22Rv1 (cell line): ENCODE results near the gene MRM1.

Source experiments
- ZFX ChIP-seq: fragments of 450-650 bp; IDR thresholded peaks from 2 replicates; pipeline ENCODE4 v1.6.1; 2017; ENCODE audit warnings: antibody characterized with exemption, borderline replicate concordance
- TF ChIP-seq, protein P1 (sequence below): fragments of 450-650 bp; IDR thresholded peaks from 2 replicates; pipeline ENCODE4 v1.5.1; 2017; ENCODE audit warnings: mild to moderate bottlenecking

DNA sequence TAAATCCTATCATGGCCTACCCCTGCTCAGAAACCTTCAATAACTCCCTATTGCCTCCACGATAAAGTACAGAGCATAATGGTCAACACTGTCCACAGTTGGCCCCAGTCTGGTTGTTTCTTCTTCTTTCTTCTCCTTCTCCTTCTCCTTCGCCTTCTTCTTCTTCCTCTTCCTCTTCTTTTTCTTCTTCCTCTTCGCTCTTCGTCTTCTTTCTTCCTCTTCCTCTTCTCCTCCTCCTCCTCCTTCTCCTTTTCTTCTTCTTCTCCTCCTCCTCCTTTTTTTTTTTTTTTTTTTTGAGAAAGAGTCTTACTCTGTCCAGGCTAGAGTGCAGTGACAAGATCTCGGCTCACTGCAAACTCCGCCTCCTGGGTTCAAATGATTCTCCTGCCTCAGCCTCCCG lies 23.8 kb downstream of the MRM1 start:
- TF ChIP-seq, protein P1, sequence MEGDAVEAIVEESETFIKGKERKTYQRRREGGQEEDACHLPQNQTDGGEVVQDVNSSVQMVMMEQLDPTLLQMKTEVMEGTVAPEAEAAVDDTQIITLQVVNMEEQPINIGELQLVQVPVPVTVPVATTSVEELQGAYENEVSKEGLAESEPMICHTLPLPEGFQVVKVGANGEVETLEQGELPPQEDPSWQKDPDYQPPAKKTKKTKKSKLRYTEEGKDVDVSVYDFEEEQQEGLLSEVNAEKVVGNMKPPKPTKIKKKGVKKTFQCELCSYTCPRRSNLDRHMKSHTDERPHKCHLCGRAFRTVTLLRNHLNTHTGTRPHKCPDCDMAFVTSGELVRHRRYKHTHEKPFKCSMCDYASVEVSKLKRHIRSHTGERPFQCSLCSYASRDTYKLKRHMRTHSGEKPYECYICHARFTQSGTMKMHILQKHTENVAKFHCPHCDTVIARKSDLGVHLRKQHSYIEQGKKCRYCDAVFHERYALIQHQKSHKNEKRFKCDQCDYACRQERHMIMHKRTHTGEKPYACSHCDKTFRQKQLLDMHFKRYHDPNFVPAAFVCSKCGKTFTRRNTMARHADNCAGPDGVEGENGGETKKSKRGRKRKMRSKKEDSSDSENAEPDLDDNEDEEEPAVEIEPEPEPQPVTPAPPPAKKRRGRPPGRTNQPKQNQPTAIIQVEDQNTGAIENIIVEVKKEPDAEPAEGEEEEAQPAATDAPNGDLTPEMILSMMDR, result no peak
- no peak for TF ChIP-seq ZFX
